Activated B cell treated with CpG ODN at 0.5 μM for 24 hours (primary cell): ENCODE measurements around the gene CST7. TPM values are rescaled to one million over a fixed set of nuclear protein-coding genes. Genes with fewer than 3 reads are reported as not detected.
"Not testable (repeated sequence)": the region's sequence is repeated elsewhere in the genome, so short reads cannot be mapped to it uniquely, and the experiment has no call there.

Experiments used
- ATAC-seq: fragments of 200-7000 bp; cut with Tn5 transposase; one replicate; pipeline ENCODE4 v1.10.0; 2021; ENCODE audit warnings: low read depth, mild to moderate bottlenecking, moderate library complexity
- CTCF ChIA-PET: fragments of 350-600 bp; sonication (Branson Sonifier 250); formaldehyde crosslinking; loops from one replicate; lab custom pipeline; 2021; ENCODE audit warnings: antibody characterized with exemption; lab: Charles Lee
- POLR2A ChIA-PET: fragments of 350-600 bp; sonication (Branson Sonifier 250); formaldehyde crosslinking; loops from one replicate; lab custom pipeline; 2021; ENCODE audit warnings: antibody characterized with exemption; lab: Charles Lee
- DNase-seq: peaks from one replicate; pipeline ENCODE4 v3.0.0; 2022
- H3K27ac Mint-ChIP-seq: one replicate; pipeline ENCODE4 v1.8.0; 2020; ENCODE audit warnings: mixed read lengths
- H3K27me3 Mint-ChIP-seq: one replicate; pipeline ENCODE4 v1.8.0; 2021; ENCODE audit warnings: mixed read lengths
- H3K36me3 Mint-ChIP-seq: one replicate; pipeline ENCODE4 v1.8.0; 2021; ENCODE audit warnings: low read depth, mixed read lengths
- H3K4me1 Mint-ChIP-seq: one replicate; pipeline ENCODE4 v1.8.0; 2021; ENCODE audit warnings: mixed read lengths
- H3K4me3 Mint-ChIP-seq: one replicate; pipeline ENCODE4 v1.8.0; 2020; ENCODE audit warnings: mild to moderate bottlenecking, mixed read lengths
- H3K9me3 Mint-ChIP-seq: one replicate; pipeline ENCODE4 v1.8.0; 2020; ENCODE audit warnings: mixed read lengths
- CTCF ChIP-seq: fragments of 200-600 bp; IDR thresholded peaks from one replicate; pipeline ENCODE4 v1.8.0; 2022; ENCODE audit warnings: antibody characterized with exemption, mild to moderate bottlenecking
- intact Hi-C: fragments of 100-400 bp; cut with micrococcal nuclease; formaldehyde crosslinking; loops from one replicate; pipeline ENCODE4 v1.15.1; 2024
- total RNA-seq: library from RNA; stranded (reverse); gene quantifications from 2 replicates; pipeline ENCODE4 v1.2.3, GENCODE V29; 2022

The CST7 gene
- total RNA-seq, 1 donor from 2014 or later = 1.0 TPM

GRCh38 chr20:24998631-24999445, 49.8 kb downstream of the CST7 start:
- no peaks in the 10 kb centered on the region for H3K27me3 Mint-ChIP-seq
- H3K4me3 Mint-ChIP-seq = no peak overlapping the region
- intact Hi-C loops = no loop called here
- H3K4me1 Mint-ChIP-seq = peaks cover 17% of the 10 kb centered on the region
- no peak overlapping the region for H3K27ac Mint-ChIP-seq
- peaks cover 19% of the 10 kb centered on the region for H3K36me3 Mint-ChIP-seq
- ATAC-seq (no peak), DNase-seq (no peak)
- H3K9me3 Mint-ChIP-seq = peaks cover 2% of the 10 kb centered on the region
- CTCF ChIA-PET = interaction anchor here (1.3 to 1.6 kb wide), 2 partner anchors 59 to 67 kb away, joined by 4 read pairs; partner anchors contain the start of gene ACSS1
- POLR2A ChIA-PET = interaction anchor here (0.5 kb wide), 1 partner anchor 962 kb away, joined by 7 read pairs; no protein-coding TSS in a partner anchor
- TF ChIP-seq CTCF = no peak

- Mint-ChIP-seq H3K4me3 (no peak overlapping the region), H3K27ac (no peak overlapping the region), H3K36me3 (peaks cover 26% of the 10 kb centered on the region), H3K9me3 (peaks cover 2% of the 10 kb centered on the region), H3K27me3 (no peaks in the 10 kb centered on the region), H3K4me1 (peaks cover 10% of the 10 kb centered on the region)
- ChIA-PET POLR2A (no interaction called here), CTCF (interaction anchor here (1.6 kb wide), 1 partner anchor 66 kb away, joined by 4 read pairs; no protein-coding TSS in a partner anchor)
- intact Hi-C loops = no loop called here
- no peak for ATAC-seq
- TF ChIP-seq CTCF = no peak
- DNase-seq = no peak
Observed at GRCh38 chr20:24999568-24999967, 50.5 kb downstream of the CST7 start.

- Mint-ChIP-seq H3K9me3 (peaks cover 2% of the 10 kb centered on the region), H3K4me3 (no peak overlapping the region), H3K36me3 (peaks cover 30% of the 10 kb centered on the region), H3K4me1 (peaks cover 2% of the 10 kb centered on the region), H3K27me3 (no peaks in the 10 kb centered on the region), H3K27ac (no peak overlapping the region)
- no peak for TF ChIP-seq CTCF
- DNase-seq (no peak), ATAC-seq (no peak)
- CTCF ChIA-PET = interaction anchor here (1.6 kb wide), 1 partner anchor 65 kb away, joined by 4 read pairs; no protein-coding TSS in a partner anchor
- POLR2A ChIA-PET = interaction anchor here (0.7 kb wide), 1 partner anchor 1225 kb away, joined by 3 read pairs; no protein-coding TSS in a partner anchor
- intact Hi-C loops = no loop called here
Observed at GRCh38 chr20:25000268-25000801, 51.3 kb downstream of the CST7 start.

- H3K27ac Mint-ChIP-seq, CTCF ChIA-PET, POLR2A ChIA-PET, H3K4me3 Mint-ChIP-seq, H3K27me3 Mint-ChIP-seq, H3K9me3 Mint-ChIP-seq, H3K4me1 Mint-ChIP-seq, intact Hi-C loops, ATAC-seq, DNase-seq: not testable (repeated sequence)
- H3K36me3 Mint-ChIP-seq = peaks cover 40% of the 10 kb centered on the region
Observed at GRCh38 chr20:25001323-25001722, 52.3 kb downstream of the CST7 start.

GRCh38 chr20:25003002-25003401, 53.9 kb downstream of the CST7 start:
- intact Hi-C loops = no loop called here
- Mint-ChIP-seq H3K36me3 (peaks cover 56% of the 10 kb centered on the region), H3K4me3 (no peak overlapping the region), H3K27ac (no peak overlapping the region), H3K9me3 (peaks cover 2% of the 10 kb centered on the region), H3K27me3 (no peaks in the 10 kb centered on the region), H3K4me1 (no peaks in the 10 kb centered on the region)
- POLR2A ChIA-PET = no interaction called here
- CTCF ChIA-PET = no interaction called here
- no peak for TF ChIP-seq CTCF
- ATAC-seq (no peak), DNase-seq (no peak)
